ENCODE results near the gene EGFL7.

GRCh38 chr9:136630662-136630992 lies 32.1 kb upstream of the EGFL7 start:
- no peak for TF ChIP-seq ZGPAT (CRISPR knock-in tag; IDR thresholded peaks at IDR 0.05)
- TF ChIP-seq EZH2 (conservative IDR thresholded peaks at IDR 0.05; ENCODE audit: low read depth, low read length): no peak
- no peak for TF ChIP-seq ZKSCAN8 (CRISPR knock-in tag; IDR thresholded peaks at IDR 0.05; ENCODE audit: borderline replicate concordance)
- no peak for TF ChIP-seq ZMAT5 (CRISPR knock-in tag; IDR thresholded peaks at IDR 0.05; ENCODE audit: borderline replicate concordance, low read depth)
- TF ChIP-seq ZNF280B (CRISPR knock-in tag; IDR thresholded peaks at IDR 0.05; ENCODE audit: borderline replicate concordance): no peak
- TF ChIP-seq TGIF2 (CRISPR knock-in tag; IDR thresholded peaks at IDR 0.05): no peak
- no peak for TF ChIP-seq TAF1 (CRISPR knock-in tag; IDR thresholded peaks at IDR 0.05)
- no peak for TF ChIP-seq PRDM15 (CRISPR knock-in tag; IDR thresholded peaks at IDR 0.05)
- no peak for TF ChIP-seq DNMT3B (CRISPR knock-in tag; conservative IDR thresholded peaks at IDR 0.05)
- TF ChIP-seq HNF4A (CRISPR knock-in tag; IDR thresholded peaks at IDR 0.05): no peak
- no peak for TF ChIP-seq ZNF407 (CRISPR knock-in tag; IDR thresholded peaks at IDR 0.05; ENCODE audit: not compliant biosample characterization)
- TF ChIP-seq RFX5 (IDR thresholded peaks at IDR 0.05; ENCODE audit: low read depth, low read length): no peak

All from HepG2 (cell line).